Subcutaneous adipose tissue (tissue), 4 donors: ENCODE measurements around the gene ACER3. TPM values are rescaled to one million over a fixed set of nuclear protein-coding genes. Genes with fewer than 3 reads are reported as not detected.

Experiments
- total RNA-seq, 4 donors: library from RNA; depleted of rRNA; stranded (reverse); fragments of >200 nt; gene quantifications; one replicate each; pipeline ENCODE4 v1.1.0, GENCODE V29; 2016
- TF ChIP-seq, protein P1 (sequence below): fragments of 450-650 bp; IDR thresholded peaks from one replicate; pipeline ENCODE4 v1.5.1; 2016; ENCODE audit warnings: low read depth, mild to moderate bottlenecking, control low read depth, antibody characterized with exemption, moderate library complexity

The ACER3 gene
- total RNA-seq, 4 donors from 2014 or later, result 28.6 to 39.4 (median 31.5) TPM

DNA sequence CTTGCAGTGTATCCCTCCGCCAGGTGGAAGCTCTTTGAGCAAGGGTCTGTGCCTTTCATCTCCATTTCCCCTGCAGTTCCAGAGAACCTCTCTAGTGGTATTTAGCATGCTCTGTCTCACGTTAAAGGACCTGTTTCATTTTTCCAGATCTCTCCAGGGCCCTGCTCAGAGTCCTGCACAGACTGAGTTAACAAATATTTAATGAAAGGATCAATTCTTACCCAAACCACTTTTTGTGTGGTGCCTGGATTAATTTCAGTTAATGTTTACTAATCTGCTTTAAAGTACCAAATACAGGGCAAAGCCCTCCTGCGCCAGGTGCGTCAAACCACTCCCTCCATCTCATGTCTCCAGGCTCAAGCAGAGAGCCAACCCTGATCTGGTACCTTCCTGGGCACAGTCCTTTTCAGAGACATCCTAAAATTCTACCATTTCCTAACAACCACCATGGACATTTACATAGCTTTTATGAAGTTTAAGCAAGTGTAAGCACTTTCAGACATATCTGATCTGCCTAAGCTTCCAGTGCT is 18.7 kb upstream of the ACER3 start:
- TF ChIP-seq, protein P1, sequence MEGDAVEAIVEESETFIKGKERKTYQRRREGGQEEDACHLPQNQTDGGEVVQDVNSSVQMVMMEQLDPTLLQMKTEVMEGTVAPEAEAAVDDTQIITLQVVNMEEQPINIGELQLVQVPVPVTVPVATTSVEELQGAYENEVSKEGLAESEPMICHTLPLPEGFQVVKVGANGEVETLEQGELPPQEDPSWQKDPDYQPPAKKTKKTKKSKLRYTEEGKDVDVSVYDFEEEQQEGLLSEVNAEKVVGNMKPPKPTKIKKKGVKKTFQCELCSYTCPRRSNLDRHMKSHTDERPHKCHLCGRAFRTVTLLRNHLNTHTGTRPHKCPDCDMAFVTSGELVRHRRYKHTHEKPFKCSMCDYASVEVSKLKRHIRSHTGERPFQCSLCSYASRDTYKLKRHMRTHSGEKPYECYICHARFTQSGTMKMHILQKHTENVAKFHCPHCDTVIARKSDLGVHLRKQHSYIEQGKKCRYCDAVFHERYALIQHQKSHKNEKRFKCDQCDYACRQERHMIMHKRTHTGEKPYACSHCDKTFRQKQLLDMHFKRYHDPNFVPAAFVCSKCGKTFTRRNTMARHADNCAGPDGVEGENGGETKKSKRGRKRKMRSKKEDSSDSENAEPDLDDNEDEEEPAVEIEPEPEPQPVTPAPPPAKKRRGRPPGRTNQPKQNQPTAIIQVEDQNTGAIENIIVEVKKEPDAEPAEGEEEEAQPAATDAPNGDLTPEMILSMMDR, result no peak

DNA sequence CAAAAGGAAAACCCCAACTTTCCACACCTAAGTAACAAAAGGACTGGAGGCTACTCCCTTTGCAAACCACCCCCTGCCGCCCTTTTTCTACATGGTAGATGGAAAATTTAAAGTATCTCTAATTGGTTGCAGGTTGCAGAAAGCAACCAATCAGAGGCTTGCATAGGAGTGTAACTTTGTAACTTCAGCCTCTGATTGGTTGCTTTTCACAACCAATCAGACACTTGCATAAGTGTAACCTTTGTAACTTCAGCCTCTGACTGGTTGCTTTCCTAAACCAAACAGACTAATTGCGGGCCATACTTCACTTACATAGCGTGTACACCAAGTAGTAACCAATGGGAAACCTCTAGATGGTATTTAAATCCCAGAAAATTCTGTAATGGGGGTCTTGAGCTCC is 16.8 kb upstream of the ACER3 start:
- TF ChIP-seq, protein P1, result no peak

DNA sequence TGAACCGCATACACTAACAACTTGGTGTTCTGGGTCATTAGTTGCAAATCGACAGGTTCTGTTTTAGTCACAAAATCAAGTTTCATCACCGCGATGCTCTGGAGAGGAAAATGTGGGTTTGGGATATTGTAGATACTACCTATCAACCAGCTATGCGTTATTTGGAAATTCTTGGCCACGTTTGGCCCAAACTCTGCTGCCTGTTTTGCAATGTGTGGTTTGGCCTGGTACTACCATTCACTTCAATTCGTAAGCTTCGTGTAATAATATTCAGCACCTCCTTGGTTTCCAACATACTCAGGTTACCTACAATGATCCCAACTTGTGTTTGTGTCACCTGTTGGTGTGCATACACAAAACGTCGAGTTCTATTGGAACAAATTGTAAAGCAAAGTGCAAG is 16.2 kb upstream of the ACER3 start:
- TF ChIP-seq, protein P1, result no peak

DNA sequence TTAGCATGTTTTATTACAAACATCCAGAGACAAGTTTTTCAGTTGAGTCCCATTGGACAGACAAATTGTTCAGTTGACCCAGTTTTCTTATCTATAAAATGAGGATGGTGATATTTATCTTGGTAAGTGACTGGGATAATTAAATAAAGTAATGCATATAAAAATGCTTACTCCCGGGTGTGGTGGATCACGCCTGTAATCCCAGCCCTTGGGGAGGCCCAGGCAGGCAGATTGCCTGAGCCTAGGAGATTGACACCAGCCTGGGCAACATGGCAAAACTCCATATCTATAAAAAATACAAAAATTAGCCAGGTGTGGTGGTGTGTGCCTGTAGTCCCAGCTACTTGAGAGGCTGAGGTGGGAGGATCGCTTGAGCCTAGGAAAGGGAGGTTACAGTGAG is 15.6 kb upstream of the ACER3 start:
- TF ChIP-seq, protein P1, result no peak

DNA sequence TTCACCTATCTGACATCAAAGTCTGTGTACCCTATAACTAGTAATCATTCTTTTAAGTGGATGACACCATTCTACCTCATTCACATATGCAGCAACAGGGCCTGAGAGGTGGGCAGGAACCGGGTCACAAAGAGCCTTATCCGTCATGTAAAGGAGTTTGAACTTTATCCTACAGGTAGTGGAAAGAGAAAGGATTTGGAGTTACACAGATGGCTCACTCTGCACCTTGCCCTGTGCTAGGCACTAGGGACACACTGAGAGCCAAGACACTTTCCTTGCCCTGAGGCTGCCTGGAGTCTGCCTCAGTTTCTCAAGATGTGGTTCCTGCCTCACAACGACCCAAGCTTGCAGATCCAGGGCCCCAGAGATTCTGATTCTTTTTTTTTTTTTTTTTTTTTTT is 14.3 kb upstream of the ACER3 start:
- TF ChIP-seq, protein P1, result no peak

DNA sequence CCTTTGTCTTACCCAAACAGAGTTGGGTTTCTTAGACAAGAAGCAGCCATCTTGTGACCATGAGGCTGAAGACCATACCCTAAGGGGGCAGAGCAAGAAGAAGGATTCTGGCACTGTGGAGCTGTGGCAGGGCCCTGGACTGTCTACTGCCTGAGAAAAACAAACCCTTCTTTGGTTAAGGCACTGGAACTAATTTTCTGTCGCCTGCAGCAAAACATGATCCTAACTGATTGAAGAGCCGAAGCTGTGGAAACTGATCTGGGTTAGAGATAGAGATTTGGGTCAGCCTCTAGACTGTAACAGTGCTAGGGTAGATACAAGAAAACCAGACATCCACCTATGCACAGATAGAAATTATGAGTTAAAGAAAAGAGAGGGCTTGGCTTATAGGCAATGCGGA is 11.3 kb upstream of the ACER3 start:
- TF ChIP-seq, protein P1, result no peak

DNA sequence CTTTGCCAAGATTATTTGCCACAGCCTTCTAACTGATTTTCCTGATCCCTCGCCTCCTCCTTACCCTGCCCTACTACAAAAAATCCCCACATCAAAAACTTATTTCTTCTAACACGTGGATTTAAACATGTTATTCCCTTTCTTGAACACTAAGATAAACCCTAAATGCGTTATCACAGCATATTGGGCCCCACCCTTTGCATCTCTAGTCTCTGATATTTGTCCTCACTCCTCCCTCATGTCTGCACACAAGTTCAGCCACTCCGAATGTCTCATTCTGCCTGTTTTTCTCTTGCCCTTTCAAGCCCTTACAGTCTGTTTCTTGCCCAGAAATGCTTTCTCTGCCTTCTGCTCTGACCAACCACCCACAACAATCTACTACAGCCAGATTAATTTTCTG is 10.6 kb upstream of the ACER3 start:
- TF ChIP-seq, protein P1, result no peak
